HCT116 (cell line): Measurements from ENCODE around the gene COL4A1. TPM values are rescaled to one million over a fixed set of nuclear protein-coding genes. Genes with fewer than 3 reads are reported as not detected.

Experiments used
- ATAC-seq: fragments of 200-7000 bp; cut with Tn5 transposase; 2 replicates; pipeline ENCODE4 v1.9.1; 2020; ENCODE audit warnings: mild to moderate bottlenecking, moderate library complexity
- BruUV-seq: library from RNA; stranded (reverse); fragments of 400-500 nt; replicated peaks from 2 replicates; lab custom pipeline; 2021; lab: Mats Ljungman, UMichigan
- CTCF ChIA-PET: fragments of 300-600 bp; sonication (Branson Sonifier 250); formaldehyde crosslinking; loops from one replicate; lab custom pipeline; 2021; ENCODE audit warnings: antibody characterized with exemption; lab: Charles Lee
- POLR2A ChIA-PET: fragments of 300-600, 350-600 bp; sonication (Branson Sonifier 250); formaldehyde crosslinking; loops from one replicate; lab custom pipeline; 2021; ENCODE audit warnings: antibody characterized with exemption; lab: Charles Lee
- RAD21 ChIA-PET, 2 experiments: fragments of 300-600 bp; sonication (Branson Sonifier 250); formaldehyde crosslinking; loops; one replicate each; lab custom pipeline; 2023; ENCODE audit warnings: low total read pairs in 2 of 2; ENCODE audit not compliant: uncharacterized antibody in 2 of 2, unreplicated experiment in 2 of 2, low non-redundant PET in 1 of 2; lab: Charles Lee
- DNase-seq: peaks from one replicate; pipeline ENCODE4 v3.0.0-alpha.2; 2010; ENCODE audit warnings: low read depth, low spot score
- H2AFZ ChIP-seq: fragments of 200-600 bp; shearing (Covaris generic), sonication (generic); 2 replicates; pipeline ENCODE4 v1.6.1; 2017; ENCODE audit warnings: low read depth, mixed run types, mixed read lengths, antibody characterized with exemption, low read length; ENCODE audit not compliant: poor library complexity, severe bottlenecking
- H3K27ac ChIP-seq: 2 replicates; pipeline ENCODE4 v1.5.1; 2012; ENCODE audit warnings: low read depth, low read length
- H3K27me3 ChIP-seq: fragments of 200-600 bp; sonication (generic); 2 replicates; pipeline ENCODE4 v1.6.1; 2016; ENCODE audit warnings: mixed run types, low read length, mixed read lengths; ENCODE audit not compliant: insufficient read depth
- H3K36me3 ChIP-seq, 2 experiments: fragments of 200-500 bp in 1 of 2; fragments of 200-600 bp in 1 of 2; sonication (Bioruptor generic) in 1 of 2; sonication (generic) in 1 of 2; 2 replicates each; pipeline versions ENCODE4 v1.5.1 to v1.6.1; 2014 to 2016; ENCODE audit warnings: low read length in 2 of 2, inconsistent platforms in 1 of 2, mixed read lengths in 1 of 2, mixed run types in 1 of 2; ENCODE audit not compliant: insufficient read depth in 2 of 2, control insufficient read depth in 1 of 2
- H3K4me1 ChIP-seq, 2 experiments: fragments of 200-600 bp in 1 of 2; sonication (generic) in 1 of 2; 2 replicates each; pipeline versions ENCODE4 v1.5.1 to v1.6.1; 2012 to 2017; ENCODE audit warnings: low read length in 2 of 2, inconsistent platforms in 1 of 2, mild to moderate bottlenecking in 1 of 2, mixed read lengths in 1 of 2, mixed run types in 1 of 2, moderate library complexity in 1 of 2; ENCODE audit not compliant: insufficient read depth in 2 of 2, control insufficient read depth in 1 of 2
- H3K4me2 ChIP-seq: fragments of 200-600 bp; sonication (generic); 2 replicates; pipeline ENCODE4 v1.6.1; 2017; ENCODE audit warnings: mixed run types, low read length, mixed read lengths
- H3K4me3 ChIP-seq, 2 experiments: fragments of 200-600 bp in 1 of 2; sonication (generic) in 1 of 2; replicated peaks in 1 of 2; 2 replicates each; pipeline ENCODE4 v1.5.1; 2011 to 2016; ENCODE audit warnings: low read length in 2 of 2, control low read depth in 1 of 2, low read depth in 1 of 2, mild to moderate bottlenecking in 1 of 2, mixed read lengths in 1 of 2, mixed run types in 1 of 2
- H3K79me2 ChIP-seq: fragments of 200-600 bp; sonication (generic); 2 replicates; pipeline ENCODE4 v1.6.1; 2017; ENCODE audit warnings: mild to moderate bottlenecking, mixed run types, low read length, moderate library complexity, mixed read lengths; ENCODE audit not compliant: insufficient read depth
- H3K9ac ChIP-seq: fragments of 200-600 bp; sonication (generic); 2 replicates; pipeline ENCODE4 v1.6.1; 2016; ENCODE audit warnings: low read length, mixed read lengths
- H3K9me2 ChIP-seq: fragments of 200-600 bp; sonication (generic), shearing (Covaris generic); 2 replicates; pipeline ENCODE4 v1.6.1; 2017; ENCODE audit warnings: mixed run types, mild to moderate bottlenecking, moderate library complexity; ENCODE audit not compliant: insufficient read depth
- H3K9me3 ChIP-seq, 2 experiments: fragments of 200-500 bp in 1 of 2; fragments of 200-600 bp in 1 of 2; sonication (Bioruptor generic) in 1 of 2; sonication (generic) in 1 of 2; 2 replicates each; pipeline ENCODE4 v1.6.1; 2014 to 2017; ENCODE audit warnings: low read length in 2 of 2, mixed read lengths in 2 of 2, inconsistent platforms in 1 of 2, low read depth in 1 of 2, mild to moderate bottlenecking in 1 of 2, mixed run types in 1 of 2, moderate library complexity in 1 of 2; ENCODE audit not compliant: control insufficient read depth in 1 of 2, insufficient read depth in 1 of 2
- H4K20me1 ChIP-seq: fragments of 200-600 bp; sonication (generic), shearing (Covaris generic); 2 replicates; pipeline ENCODE4 v1.6.1; 2017; ENCODE audit warnings: mixed run types, mild to moderate bottlenecking, moderate library complexity; ENCODE audit not compliant: insufficient read depth
- CBX3 ChIP-seq: IDR thresholded peaks from 2 replicates; pipeline ENCODE4 v1.6.1; 2012; ENCODE audit warnings: low read depth
- CEBPB ChIP-seq: IDR thresholded peaks from 2 replicates; pipeline ENCODE4 v1.6.1; 2012; ENCODE audit warnings: low read depth
- ELF1 ChIP-seq: IDR thresholded peaks from 2 replicates; pipeline ENCODE4 v1.6.1; 2012; ENCODE audit warnings: low read depth, borderline replicate concordance
- EZH2phosphoT487 ChIP-seq: fragments of 200-600 bp; IDR thresholded peaks from 2 replicates; pipeline ENCODE4 v1.6.1; 2018; ENCODE audit warnings: antibody characterized with exemption, borderline replicate concordance
- FOSL1 ChIP-seq: IDR thresholded peaks from 2 replicates; pipeline ENCODE4 v1.6.1; 2012; ENCODE audit warnings: low read depth
- JUND ChIP-seq: IDR thresholded peaks from 2 replicates; pipeline ENCODE4 v1.6.1; 2012
- POLR2A ChIP-seq: IDR thresholded peaks from 2 replicates; pipeline ENCODE4 v1.7.0; 2011; ENCODE audit warnings: borderline replicate concordance; ENCODE audit not compliant: insufficient read depth, insufficient read length; ENCODE audit errors: extremely low read depth
- RAD21 ChIP-seq: IDR thresholded peaks from 2 replicates; pipeline ENCODE4 v1.6.1; 2012; ENCODE audit warnings: low read depth, mild to moderate bottlenecking
- SIN3A ChIP-seq: IDR thresholded peaks from 2 replicates; pipeline ENCODE4 v1.6.1; 2012; ENCODE audit warnings: low read depth
- SP1 ChIP-seq: IDR thresholded peaks from 2 replicates; pipeline ENCODE4 v1.6.1; 2012; ENCODE audit warnings: low read depth
- SRF ChIP-seq: IDR thresholded peaks from 2 replicates; pipeline ENCODE4 v1.6.1; 2012; ENCODE audit warnings: low read depth
- TCF7L2 ChIP-seq: IDR thresholded peaks from 2 replicates; pipeline ENCODE4 v1.7.0; 2011; ENCODE audit warnings: borderline replicate concordance, inconsistent platforms; ENCODE audit not compliant: insufficient read depth, insufficient read length; ENCODE audit errors: extremely low read depth
- ZNF274 ChIP-seq: fragments of 200-500 bp; sonication (Bioruptor generic); IDR thresholded peaks from 2 replicates; pipeline ENCODE4 v1.6.1; 2014; ENCODE audit warnings: mild to moderate bottlenecking, low read depth, low read length, inconsistent platforms
- intact Hi-C: fragments of 100-400 bp; cut with micrococcal nuclease; formaldehyde crosslinking; loops from 2 replicates; pipeline ENCODE4 v1.10.0; 2022
- total RNA-seq: library from RNA; stranded (reverse); gene quantifications from one replicate; pipeline ENCODE4 v1.2.1, GENCODE V29; 2021; ENCODE audit not compliant: unreplicated experiment
- TF ChIP-seq, protein P1 (sequence below): IDR thresholded peaks from 2 replicates; pipeline ENCODE4 v1.6.1; 2012
- TF ChIP-seq, protein P2 (sequence below): IDR thresholded peaks from 2 replicates; pipeline ENCODE4 v1.6.1; 2011; ENCODE audit warnings: mild to moderate bottlenecking, low read length, moderate library complexity; ENCODE audit not compliant: insufficient replicate concordance; ENCODE audit errors: extremely low read depth
- TF ChIP-seq, protein P3 (sequence below), 3 experiments: fragments of 200-600 bp in 1 of 3; sonication (generic) in 1 of 3; IDR thresholded peaks in 2 of 3; conservative IDR thresholded peaks in 1 of 3; 2 replicates each; pipeline ENCODE4 v1.5.1; 2012 to 2017; ENCODE audit warnings: low read depth in 2 of 3, low read length in 2 of 3, antibody characterized with exemption in 1 of 3, borderline replicate concordance in 1 of 3, control low read depth in 1 of 3, mild to moderate bottlenecking in 1 of 3, mixed read lengths in 1 of 3, mixed run types in 1 of 3, moderate library complexity in 1 of 3; ENCODE audit not compliant: insufficient read depth in 1 of 3

COL4A1 gene
- total RNA-seq, 1 experiment from 2014 or later: 0.57 TPM

DNA sequence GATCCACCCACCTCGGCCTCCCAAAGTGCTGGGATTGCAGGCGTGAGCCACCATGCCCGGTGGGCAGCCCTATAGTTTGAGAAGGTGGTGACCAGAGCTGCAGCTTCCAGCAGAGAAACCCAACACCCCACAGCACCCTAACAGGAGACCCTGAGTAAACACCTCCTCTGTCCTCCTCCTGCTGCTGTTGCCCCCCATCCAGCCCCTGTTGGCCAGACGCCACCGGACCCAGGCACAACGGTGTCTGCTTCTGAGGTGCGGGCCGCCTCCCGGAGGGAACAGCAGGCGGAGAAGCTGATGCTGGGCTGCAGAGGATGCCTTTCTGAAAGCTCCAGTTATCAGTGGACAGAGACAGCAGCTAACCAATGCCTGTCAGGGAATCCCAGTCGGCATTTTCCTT lies 175.5 kb downstream of the COL4A1 start:
- Histone ChIP-seq H3K27me3 (no peaks in the 10 kb centered on the region), H3K9ac (no peak overlapping the region), H3K9me3 (no peaks in the 10 kb centered on the region), H3K9me2 (no peaks in the 10 kb centered on the region), H3K4me3 (no peak overlapping the region), H3K4me1 (peaks cover 0 to 4% of the 10 kb centered on the region in 2 experiments; a peak in 1 of 4 replicates)
- intact Hi-C loops: no loop called here
- CTCF ChIA-PET: no interaction called here
- TF ChIP-seq, protein P1, sequence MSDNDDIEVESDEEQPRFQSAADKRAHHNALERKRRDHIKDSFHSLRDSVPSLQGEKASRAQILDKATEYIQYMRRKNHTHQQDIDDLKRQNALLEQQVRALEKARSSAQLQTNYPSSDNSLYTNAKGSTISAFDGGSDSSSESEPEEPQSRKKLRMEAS: no peak
- no peak for TF ChIP-seq FOSL1
- TF ChIP-seq SP1: no peak
- no peak for TF ChIP-seq SRF
- TF ChIP-seq CEBPB: no peak
- no peak for TF ChIP-seq EZH2phosphoT487
- TF ChIP-seq TCF7L2: no peak
- TF ChIP-seq, all 23 proteins: peak for 0
- Histone ChIP-seq H2AFZ (no peak overlapping the region), H3K4me2 (no peak overlapping the region), H3K79me2 (no peaks in the 10 kb centered on the region), H3K27ac (no peak overlapping the region), H3K36me3 (no peaks in the 10 kb centered on the region), H4K20me1 (no peaks in the 10 kb centered on the region)
- no TSS peak for BruUV-seq
- ChIA-PET RAD21 (no interaction called here), POLR2A (no interaction called here)
- ATAC-seq: no peak
- no peak for DNase-seq

DNA sequence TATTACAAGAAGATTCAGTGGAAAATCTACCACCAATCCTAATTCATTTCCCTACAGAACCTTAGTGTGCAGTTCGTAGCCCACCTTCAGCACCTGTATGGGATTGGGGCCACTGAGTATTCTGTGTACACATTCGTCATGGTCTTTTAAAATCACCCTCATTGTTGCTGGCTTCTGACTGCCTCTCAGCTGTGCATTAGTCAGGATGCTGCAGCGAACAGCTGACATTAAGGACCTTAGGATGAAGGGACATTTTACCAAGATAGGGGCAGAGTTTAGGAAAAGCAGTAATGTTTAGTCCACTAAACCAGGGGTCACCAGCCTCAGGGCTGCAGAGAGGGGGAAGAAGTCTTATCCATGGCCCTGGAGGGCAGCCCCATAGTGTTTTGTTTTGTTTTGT lies 176.5 kb downstream of the COL4A1 start:
- no peak overlapping the region for H3K9ac ChIP-seq
- H3K79me2 ChIP-seq: no peaks in the 10 kb centered on the region
- H3K4me3 ChIP-seq: no peak overlapping the region
- H2AFZ ChIP-seq: no peak overlapping the region
- ATAC-seq (no peak), DNase-seq (no peak)
- no TSS peak for BruUV-seq
- no peaks in the 10 kb centered on the region for H3K27me3 ChIP-seq
- RAD21 ChIA-PET: no interaction called here
- no peaks in the 10 kb centered on the region for H3K36me3 ChIP-seq
- no peak overlapping the region for H3K27ac ChIP-seq
- H3K9me2 ChIP-seq: no peaks in the 10 kb centered on the region
- no peaks in the 10 kb centered on the region for H3K9me3 ChIP-seq
- POLR2A ChIA-PET: no interaction called here
- peaks cover 0 to 10% of the 10 kb centered on the region in 2 experiments; a peak in 1 of 4 replicates for H3K4me1 ChIP-seq
- no peaks in the 10 kb centered on the region for H4K20me1 ChIP-seq
- intact Hi-C loops: no loop called here
- CTCF ChIA-PET: no interaction called here
- no peak overlapping the region for H3K4me2 ChIP-seq
- TF ChIP-seq EZH2phosphoT487: no peak
- no peak for TF ChIP-seq POLR2A
- no peak for TF ChIP-seq ELF1
- TF ChIP-seq RAD21: no peak
- TF ChIP-seq JUND: no peak
- TF ChIP-seq SRF: no peak
- TF ChIP-seq, protein P1: no peak
- TF ChIP-seq CEBPB: no peak
- no peak for TF ChIP-seq SIN3A
- TF ChIP-seq, protein P2, sequence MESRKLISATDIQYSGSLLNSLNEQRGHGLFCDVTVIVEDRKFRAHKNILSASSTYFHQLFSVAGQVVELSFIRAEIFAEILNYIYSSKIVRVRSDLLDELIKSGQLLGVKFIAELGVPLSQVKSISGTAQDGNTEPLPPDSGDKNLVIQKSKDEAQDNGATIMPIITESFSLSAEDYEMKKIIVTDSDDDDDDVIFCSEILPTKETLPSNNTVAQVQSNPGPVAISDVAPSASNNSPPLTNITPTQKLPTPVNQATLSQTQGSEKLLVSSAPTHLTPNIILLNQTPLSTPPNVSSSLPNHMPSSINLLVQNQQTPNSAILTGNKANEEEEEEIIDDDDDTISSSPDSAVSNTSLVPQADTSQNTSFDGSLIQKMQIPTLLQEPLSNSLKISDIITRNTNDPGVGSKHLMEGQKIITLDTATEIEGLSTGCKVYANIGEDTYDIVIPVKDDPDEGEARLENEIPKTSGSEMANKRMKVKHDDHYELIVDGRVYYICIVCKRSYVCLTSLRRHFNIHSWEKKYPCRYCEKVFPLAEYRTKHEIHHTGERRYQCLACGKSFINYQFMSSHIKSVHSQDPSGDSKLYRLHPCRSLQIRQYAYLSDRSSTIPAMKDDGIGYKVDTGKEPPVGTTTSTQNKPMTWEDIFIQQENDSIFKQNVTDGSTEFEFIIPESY: no peak
- TF ChIP-seq, protein P3, sequence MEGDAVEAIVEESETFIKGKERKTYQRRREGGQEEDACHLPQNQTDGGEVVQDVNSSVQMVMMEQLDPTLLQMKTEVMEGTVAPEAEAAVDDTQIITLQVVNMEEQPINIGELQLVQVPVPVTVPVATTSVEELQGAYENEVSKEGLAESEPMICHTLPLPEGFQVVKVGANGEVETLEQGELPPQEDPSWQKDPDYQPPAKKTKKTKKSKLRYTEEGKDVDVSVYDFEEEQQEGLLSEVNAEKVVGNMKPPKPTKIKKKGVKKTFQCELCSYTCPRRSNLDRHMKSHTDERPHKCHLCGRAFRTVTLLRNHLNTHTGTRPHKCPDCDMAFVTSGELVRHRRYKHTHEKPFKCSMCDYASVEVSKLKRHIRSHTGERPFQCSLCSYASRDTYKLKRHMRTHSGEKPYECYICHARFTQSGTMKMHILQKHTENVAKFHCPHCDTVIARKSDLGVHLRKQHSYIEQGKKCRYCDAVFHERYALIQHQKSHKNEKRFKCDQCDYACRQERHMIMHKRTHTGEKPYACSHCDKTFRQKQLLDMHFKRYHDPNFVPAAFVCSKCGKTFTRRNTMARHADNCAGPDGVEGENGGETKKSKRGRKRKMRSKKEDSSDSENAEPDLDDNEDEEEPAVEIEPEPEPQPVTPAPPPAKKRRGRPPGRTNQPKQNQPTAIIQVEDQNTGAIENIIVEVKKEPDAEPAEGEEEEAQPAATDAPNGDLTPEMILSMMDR (IDR thresholded peaks at IDR 0.05 in 2 of 3, conservative IDR thresholded peaks at IDR 0.05 in 1 of 3; ENCODE audit: borderline replicate concordance in 1 of 3, insufficient read depth in 1 of 3, low read depth in 2 of 3, low read length in 2 of 3): no peak
- no peak for TF ChIP-seq ZNF274
- no peak for TF ChIP-seq SP1
- no peak for TF ChIP-seq CBX3
